T-helper 1 cell treated with Interleukin-12 subunit alpha and Interleukin-12 subunit beta and Interleukin-4 antibody, amounts not matched to agents 30 μg/mL and 1 μg/mL, for 36 hours (primary cell): ENCODE results near the gene ATR.
"Not testable (repeated sequence)": the region's sequence is repeated elsewhere in the genome, so short reads cannot be mapped to it uniquely, and the experiment has no call there.

Experiments
- H3K27ac Mint-ChIP-seq: one replicate; pipeline ENCODE4 v1.8.0; 2021; ENCODE audit warnings: mild to moderate bottlenecking, mixed read lengths
- H3K27me3 Mint-ChIP-seq: one replicate; pipeline ENCODE4 v1.8.0; 2021; ENCODE audit warnings: low read depth, mixed read lengths
- H3K36me3 Mint-ChIP-seq: one replicate; pipeline ENCODE4 v1.8.0; 2021; ENCODE audit warnings: low read depth, mixed read lengths
- H3K4me1 Mint-ChIP-seq: one replicate; pipeline ENCODE4 v1.8.0; 2021; ENCODE audit warnings: low read depth, mixed read lengths
- H3K4me3 Mint-ChIP-seq: one replicate; pipeline ENCODE4 v1.8.0; 2021; ENCODE audit warnings: mild to moderate bottlenecking, moderate library complexity, mixed read lengths
- H3K9me3 Mint-ChIP-seq: one replicate; pipeline ENCODE4 v1.8.0; 2021; ENCODE audit warnings: mixed read lengths

ATR gene

DNA sequence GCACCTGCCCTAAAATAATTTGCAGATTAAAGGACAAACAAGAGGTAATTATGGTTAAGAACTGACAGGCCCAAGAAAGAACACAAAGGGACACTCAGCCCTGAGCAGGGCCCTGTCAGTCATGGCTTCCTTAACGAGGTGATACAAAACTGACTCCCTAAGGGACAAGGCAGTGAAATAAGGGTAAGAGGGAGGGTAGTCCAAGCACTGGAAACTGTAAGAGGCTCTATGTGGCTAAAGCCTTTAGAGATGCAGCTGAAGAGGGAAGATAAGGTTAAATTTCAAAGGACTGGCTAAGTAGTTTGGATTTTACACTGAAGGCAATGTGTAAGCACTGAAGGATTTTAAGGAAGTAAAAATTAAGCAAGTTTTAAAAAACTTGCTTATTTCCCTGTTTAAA is 3.9 kb downstream of the ATR start:
- Mint-ChIP-seq H3K4me3 (no peak overlapping the region), H3K27me3 (no peaks in the 10 kb centered on the region), H3K4me1 (peaks cover 30% of the 10 kb centered on the region), H3K27ac (no peak overlapping the region), H3K9me3 (no peaks in the 10 kb centered on the region), H3K36me3 (peaks cover 16% of the 10 kb centered on the region)

DNA sequence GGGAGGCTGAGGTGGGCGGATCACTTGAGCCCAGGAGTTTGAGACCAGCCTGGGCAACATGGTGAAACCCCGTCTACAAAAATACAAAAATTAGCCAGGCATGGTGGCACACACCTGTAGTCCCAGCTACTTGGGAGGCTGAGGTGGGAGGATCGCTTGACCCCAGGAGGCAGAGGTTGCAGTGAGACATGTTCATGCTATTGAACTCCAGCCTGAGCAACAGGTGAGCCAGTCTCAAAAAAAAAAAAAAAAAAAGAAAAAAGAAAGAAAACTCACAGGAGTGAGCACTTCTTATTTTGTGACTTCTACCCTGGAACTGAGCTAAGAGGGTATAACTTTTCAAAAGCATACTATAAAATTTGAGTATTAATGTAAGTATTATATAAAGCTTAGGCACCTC is 4.3 kb downstream of the ATR start:
- not testable (repeated sequence) for H3K27ac Mint-ChIP-seq

DNA sequence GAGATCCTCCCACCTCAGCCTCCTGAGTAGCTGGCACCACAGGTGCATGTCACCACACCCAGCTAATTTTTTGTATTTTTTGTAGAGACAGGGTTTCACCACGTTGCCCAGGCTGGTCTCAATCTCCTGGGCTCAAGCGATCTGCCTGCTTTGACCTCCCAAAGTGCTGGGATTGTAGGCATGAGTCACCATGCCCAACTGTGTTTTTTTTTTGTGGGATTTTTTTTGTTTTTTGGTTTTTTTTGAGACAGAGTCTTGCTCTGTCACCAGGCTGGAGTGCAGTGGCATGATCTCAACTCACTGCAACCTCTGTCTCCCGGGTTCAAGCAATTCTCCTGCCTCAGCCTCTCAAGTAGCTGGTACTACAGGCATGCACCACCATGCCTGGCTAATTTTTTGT is 9.1 kb downstream of the ATR start:
- not testable (repeated sequence) for H3K36me3 Mint-ChIP-seq, H3K27me3 Mint-ChIP-seq, H3K4me3 Mint-ChIP-seq, H3K27ac Mint-ChIP-seq, H3K9me3 Mint-ChIP-seq, H3K4me1 Mint-ChIP-seq

More for the DNA sequence above, 4.3 kb downstream of the ATR start:
- H3K27me3 Mint-ChIP-seq, H3K9me3 Mint-ChIP-seq, H3K4me3 Mint-ChIP-seq: not testable (repeated sequence)
- peaks cover 16% of the 10 kb centered on the region for H3K36me3 Mint-ChIP-seq
- H3K4me1 Mint-ChIP-seq = peaks cover 29% of the 10 kb centered on the region

DNA sequence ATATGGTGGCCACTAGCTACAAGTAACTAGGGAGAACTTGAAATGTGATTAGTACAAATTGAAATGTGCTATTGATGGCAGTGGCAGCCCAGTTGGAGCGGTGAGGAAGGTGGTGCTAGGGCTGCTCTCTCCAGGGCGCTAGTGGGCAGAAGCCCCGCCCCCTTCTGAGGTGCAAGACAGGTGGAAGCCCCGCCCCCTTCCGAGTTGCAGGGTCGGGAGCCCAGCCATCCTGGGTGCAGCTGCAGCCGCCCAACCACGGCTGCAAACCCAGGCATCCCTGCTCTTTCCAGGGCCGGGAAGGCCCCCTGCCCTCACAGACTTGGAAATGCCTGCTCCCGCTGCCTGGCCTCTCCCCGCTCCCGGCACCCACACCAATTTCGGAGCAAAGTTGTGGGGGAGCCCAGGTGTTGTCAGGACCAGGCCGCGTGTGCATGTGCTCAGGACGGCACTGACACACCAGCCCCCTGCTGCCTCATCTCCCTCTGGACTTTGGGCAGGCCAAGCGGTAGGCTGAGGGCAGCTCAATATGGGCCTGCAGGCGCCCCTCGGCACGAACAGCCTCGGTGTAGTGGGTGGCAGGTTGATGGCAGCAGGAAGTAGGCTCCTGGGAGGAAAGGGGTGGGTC is 10.0 kb downstream of the ATR start:
- H3K4me3 Mint-ChIP-seq = no peak overlapping the region
- H3K36me3 Mint-ChIP-seq = peaks cover 9% of the 10 kb centered on the region
- H3K27me3 Mint-ChIP-seq = no peaks in the 10 kb centered on the region
- no peaks in the 10 kb centered on the region for H3K9me3 Mint-ChIP-seq
- H3K4me1 Mint-ChIP-seq = peaks cover 3% of the 10 kb centered on the region
- H3K27ac Mint-ChIP-seq = no peak overlapping the region

DNA sequence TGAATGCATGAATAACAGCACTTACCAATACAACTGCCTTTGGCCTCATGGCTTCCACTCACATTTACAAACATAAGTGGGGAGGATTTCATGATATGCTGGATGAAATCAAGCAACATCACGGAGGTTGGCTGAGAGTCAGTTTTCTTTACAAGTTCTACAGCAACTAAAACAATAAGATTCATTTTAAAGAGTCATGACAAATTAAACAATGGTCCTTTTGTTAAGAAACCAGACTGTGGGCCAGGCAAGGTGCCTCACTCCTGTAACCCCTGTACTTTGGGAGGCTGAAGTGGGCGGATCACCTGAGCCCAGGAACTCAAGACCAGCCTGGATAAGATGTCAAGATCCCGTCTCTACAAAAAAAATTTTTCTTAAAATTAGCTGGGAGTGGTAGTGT is 12.4 kb downstream of the ATR start:
- Mint-ChIP-seq H3K4me3 (no peak overlapping the region), H3K9me3 (no peaks in the 10 kb centered on the region), H3K36me3 (peaks cover 17% of the 10 kb centered on the region), H3K4me1 (peaks cover 4% of the 10 kb centered on the region), H3K27ac (no peak overlapping the region), H3K27me3 (no peaks in the 10 kb centered on the region)

DNA sequence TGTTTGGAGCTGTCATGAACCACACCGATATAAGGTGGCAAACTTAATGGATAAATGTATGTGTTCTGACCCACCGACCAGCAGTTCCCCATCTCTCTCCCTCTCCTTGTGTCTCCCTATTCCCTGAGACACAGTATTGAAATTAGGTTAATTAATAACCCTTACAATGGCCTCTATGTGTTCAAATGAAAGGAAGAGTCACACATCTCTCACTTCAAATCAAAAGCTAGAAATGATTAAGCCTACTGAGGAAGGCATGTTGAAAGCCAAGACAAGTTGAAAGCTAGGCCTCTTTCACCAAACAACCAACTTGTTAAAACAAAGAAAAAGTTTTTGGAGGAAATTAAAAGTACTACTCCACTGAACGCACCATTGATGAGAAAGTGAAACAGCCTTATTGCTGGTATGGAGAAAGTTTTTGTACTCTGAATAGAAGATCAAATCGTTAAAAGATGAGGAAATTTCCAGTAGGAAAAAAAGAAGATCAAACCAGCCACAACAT is 15.0 kb downstream of the ATR start:
- Mint-ChIP-seq H3K4me3 (no peak overlapping the region), H3K9me3 (no peaks in the 10 kb centered on the region), H3K36me3 (peaks cover 16% of the 10 kb centered on the region), H3K4me1 (peaks cover 4% of the 10 kb centered on the region), H3K27ac (no peak overlapping the region), H3K27me3 (no peaks in the 10 kb centered on the region)

DNA sequence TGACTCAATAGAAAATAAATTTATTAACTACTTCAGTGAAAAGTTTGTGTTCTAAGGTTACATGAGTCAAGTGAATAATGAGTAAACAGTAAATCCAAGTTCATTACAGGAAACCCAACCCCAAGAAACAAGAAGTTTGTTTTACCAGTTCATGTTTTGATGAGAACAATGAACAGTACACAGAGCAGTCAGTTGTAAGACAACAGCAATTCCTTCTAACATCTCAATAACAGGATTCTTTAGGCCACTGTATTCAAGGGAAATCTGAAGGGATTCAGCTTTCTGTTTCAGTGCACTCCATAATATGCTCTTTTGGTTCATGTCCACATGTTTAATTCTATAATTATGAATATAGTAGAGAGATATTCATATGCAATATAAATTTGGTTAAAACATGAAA is 18.4 kb downstream of the ATR start:
- no peak overlapping the region for H3K4me3 Mint-ChIP-seq
- H3K27me3 Mint-ChIP-seq = no peaks in the 10 kb centered on the region
- no peaks in the 10 kb centered on the region for H3K9me3 Mint-ChIP-seq
- H3K27ac Mint-ChIP-seq = no peak overlapping the region
- peaks cover 28% of the 10 kb centered on the region for H3K36me3 Mint-ChIP-seq
- H3K4me1 Mint-ChIP-seq = peaks cover 4% of the 10 kb centered on the region

DNA sequence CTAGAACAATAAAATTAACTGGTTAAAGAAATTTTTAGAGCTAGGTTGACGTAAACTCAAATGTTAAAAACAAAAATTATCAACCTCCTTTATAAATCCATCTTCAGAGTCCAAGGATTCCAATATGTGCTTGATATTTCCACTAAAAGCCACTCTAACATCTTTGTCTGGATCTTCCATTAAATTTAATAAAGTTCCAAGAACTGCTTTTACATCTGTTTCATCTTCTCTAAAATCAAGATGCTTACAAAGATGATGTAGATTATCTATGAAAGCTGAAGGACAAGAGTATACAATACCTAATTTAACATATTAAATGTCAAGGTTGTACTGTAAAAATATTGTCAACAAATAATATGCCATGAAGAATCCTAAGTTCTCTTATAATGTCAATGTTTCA is 24.8 kb downstream of the ATR start:
- H3K36me3 Mint-ChIP-seq = peaks cover 48% of the 10 kb centered on the region
- H3K27ac Mint-ChIP-seq = no peak overlapping the region
- H3K27me3 Mint-ChIP-seq = no peaks in the 10 kb centered on the region
- H3K4me3 Mint-ChIP-seq = no peak overlapping the region
- H3K9me3 Mint-ChIP-seq = peaks cover 12% of the 10 kb centered on the region
- no peaks in the 10 kb centered on the region for H3K4me1 Mint-ChIP-seq

DNA sequence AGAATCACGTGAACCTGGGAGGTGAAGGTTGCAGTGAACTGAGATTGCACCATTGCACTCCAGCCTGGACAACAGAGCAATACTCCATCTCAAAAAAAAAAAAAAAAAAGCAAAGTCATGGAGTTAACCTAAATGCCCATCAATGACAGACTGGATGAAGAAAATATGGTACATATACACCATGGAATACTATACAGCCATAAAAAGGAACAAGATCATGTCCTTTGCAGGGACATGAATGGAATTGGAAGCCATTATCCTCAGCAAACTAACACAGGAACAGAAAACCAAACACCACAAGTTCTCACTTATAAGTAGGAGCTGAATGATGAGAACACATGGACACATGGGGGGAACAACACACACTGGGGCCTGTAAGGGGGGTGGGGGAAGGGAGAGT is 26.0 kb downstream of the ATR start:
- not testable (repeated sequence) for H3K4me1 Mint-ChIP-seq, H3K27me3 Mint-ChIP-seq, H3K4me3 Mint-ChIP-seq, H3K27ac Mint-ChIP-seq
- peaks cover 12% of the 10 kb centered on the region for H3K9me3 Mint-ChIP-seq
- H3K36me3 Mint-ChIP-seq = peaks cover 50% of the 10 kb centered on the region

DNA sequence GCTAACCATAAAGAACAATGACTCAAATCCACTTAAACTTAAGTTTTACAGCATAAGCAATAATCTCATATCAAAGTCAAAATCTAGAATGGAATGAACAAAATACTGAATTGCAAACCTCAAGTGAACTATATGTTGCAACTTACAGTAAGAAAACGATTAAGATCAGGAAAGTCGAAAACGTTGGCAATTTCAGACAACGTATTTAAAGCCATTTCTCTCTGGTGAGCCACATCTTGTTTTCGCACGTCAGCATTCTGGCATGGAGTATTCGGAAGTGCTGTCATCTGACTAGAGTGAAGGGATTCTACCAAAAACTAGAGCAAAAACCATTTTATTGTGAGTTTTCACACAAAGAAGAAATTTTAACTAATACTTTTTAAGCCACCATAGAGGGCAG is 28.5 kb downstream of the ATR start:
- H3K27ac Mint-ChIP-seq = no peak overlapping the region
- H3K27me3 Mint-ChIP-seq = no peaks in the 10 kb centered on the region
- H3K4me3 Mint-ChIP-seq = no peak overlapping the region
- H3K36me3 Mint-ChIP-seq = peaks cover 39% of the 10 kb centered on the region
- H3K9me3 Mint-ChIP-seq = peaks cover 12% of the 10 kb centered on the region
- H3K4me1 Mint-ChIP-seq = no peaks in the 10 kb centered on the region

DNA sequence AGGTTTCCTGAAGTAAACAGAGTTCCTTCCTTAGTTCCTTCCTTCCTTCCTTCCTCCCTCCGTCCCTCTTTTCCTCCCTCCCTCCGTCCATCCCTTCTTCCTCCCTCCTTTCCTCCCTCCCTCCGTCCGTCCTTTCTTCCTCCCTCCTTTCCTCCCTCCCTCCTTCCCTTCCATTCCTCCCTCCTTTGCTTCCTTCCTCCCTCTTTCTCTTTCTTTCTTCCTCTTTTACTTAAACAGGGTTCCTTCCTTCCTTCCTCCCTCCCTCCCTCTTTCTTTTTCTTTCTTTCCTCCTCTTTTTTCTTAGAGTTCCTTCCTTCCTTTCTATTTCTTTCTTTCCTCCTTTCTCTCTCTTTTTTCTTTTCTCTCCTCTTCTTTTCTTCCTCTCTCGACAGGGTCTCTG is 35.2 kb downstream of the ATR start:
- Mint-ChIP-seq H3K27me3 (no peaks in the 10 kb centered on the region), H3K9me3 (no peaks in the 10 kb centered on the region), H3K4me3 (no peak overlapping the region), H3K36me3 (peaks cover 14% of the 10 kb centered on the region), H3K4me1 (no peaks in the 10 kb centered on the region), H3K27ac (no peak overlapping the region)

DNA sequence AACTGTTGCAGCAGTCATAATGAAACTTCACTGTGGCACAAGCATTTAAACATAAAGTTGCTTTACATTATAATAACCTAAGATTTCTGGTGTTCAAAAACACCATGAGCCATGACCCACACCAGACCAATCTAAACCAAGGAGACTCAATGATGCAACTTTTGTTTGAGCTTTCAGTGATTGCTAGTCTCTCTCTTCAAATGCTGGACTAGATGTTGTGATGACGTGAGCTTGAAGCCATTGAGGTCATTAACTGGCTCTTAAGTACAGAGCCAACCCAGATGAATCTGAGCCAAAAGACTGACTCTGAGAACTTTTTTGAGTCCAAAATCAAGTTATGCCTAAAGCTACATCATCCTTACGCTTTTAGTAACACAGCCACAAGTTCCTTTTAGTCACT is 36.5 kb downstream of the ATR start:
- Mint-ChIP-seq H3K36me3 (peaks cover 13% of the 10 kb centered on the region), H3K27ac (no peak overlapping the region), H3K4me1 (no peaks in the 10 kb centered on the region), H3K9me3 (no peaks in the 10 kb centered on the region), H3K27me3 (no peaks in the 10 kb centered on the region), H3K4me3 (no peak overlapping the region)

DNA sequence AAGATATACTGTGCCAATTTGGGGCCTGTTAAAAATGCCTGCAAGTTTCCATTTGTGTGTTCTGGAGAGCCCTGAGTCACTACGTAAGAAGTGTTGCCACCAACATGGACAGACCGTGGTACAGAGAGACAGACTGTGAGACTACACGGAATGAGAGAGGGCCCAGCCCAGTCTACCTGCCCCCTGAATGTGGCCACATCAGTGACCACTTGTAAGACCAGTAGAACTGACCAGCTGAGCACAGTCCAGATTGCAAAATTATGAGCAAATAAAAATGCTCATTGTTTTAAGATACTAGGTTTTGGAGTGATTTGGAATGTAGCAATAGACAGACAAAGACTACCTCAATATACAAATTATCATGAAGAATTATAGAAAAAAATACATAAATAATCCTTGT is 42.0 kb downstream of the ATR start:
- Mint-ChIP-seq H3K4me1 (no peaks in the 10 kb centered on the region), H3K9me3 (peaks cover 10% of the 10 kb centered on the region), H3K36me3 (peaks cover 45% of the 10 kb centered on the region), H3K27ac (no peak overlapping the region), H3K4me3 (no peak overlapping the region), H3K27me3 (no peaks in the 10 kb centered on the region)

DNA sequence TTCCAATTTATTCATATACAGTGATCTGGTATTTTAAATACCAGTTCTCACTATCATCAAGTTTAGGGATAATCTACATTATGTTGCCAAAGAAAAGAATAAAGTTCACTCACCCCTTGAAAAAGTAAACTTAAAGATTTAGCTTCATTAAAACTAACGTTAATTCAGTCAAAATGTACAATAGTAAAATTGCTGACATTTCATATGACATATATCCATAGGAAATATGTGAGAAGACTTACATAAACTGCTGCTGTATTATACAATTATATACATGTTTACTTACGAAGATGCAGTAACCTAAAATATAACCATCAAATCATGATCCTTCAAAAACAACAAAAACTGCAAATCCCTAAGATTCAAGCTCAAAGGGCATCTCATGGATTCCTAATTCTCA is 44.0 kb downstream of the ATR start:
- H3K36me3 Mint-ChIP-seq = peaks cover 51% of the 10 kb centered on the region
- H3K9me3 Mint-ChIP-seq = peaks cover 10% of the 10 kb centered on the region
- H3K27ac Mint-ChIP-seq = peak overlapping the region; percentile 28

DNA sequence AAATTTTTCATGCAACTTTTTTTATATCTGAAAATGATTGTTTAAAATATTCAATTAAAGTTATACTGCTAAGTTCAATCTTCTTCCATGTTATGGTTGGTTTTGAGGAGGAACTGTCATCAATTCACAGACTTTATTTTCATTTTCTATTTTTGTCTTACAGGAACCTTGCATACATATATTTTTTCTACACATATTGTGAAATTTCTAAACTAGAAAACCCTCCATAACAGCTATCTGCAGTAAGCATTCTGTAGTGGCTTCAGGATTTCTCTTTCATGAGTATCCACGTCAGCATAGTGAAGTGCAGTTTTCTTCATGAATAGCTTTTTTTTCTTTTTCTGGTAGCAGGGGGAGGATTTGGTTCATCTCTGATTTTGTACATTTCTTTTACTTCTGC is 48.2 kb downstream of the ATR start:
- H3K9me3 Mint-ChIP-seq = peaks cover 10% of the 10 kb centered on the region
- peaks cover 41% of the 10 kb centered on the region for H3K36me3 Mint-ChIP-seq
- peaks cover 11% of the 10 kb centered on the region for H3K4me1 Mint-ChIP-seq
- no peaks in the 10 kb centered on the region for H3K27me3 Mint-ChIP-seq
- H3K27ac Mint-ChIP-seq = no peak overlapping the region
- no peak overlapping the region for H3K4me3 Mint-ChIP-seq

More for the DNA sequence above, 44.0 kb downstream of the ATR start:
- peaks cover 11% of the 10 kb centered on the region for H3K4me1 Mint-ChIP-seq
- H3K4me3 Mint-ChIP-seq = no peak overlapping the region
- no peaks in the 10 kb centered on the region for H3K27me3 Mint-ChIP-seq
